ENCODE data around the gene CMBL.
"Not testable (repeated sequence)": the region's sequence is repeated elsewhere in the genome, so short reads cannot be mapped to it uniquely, and the experiment has no call there.

CMBL gene

DNA sequence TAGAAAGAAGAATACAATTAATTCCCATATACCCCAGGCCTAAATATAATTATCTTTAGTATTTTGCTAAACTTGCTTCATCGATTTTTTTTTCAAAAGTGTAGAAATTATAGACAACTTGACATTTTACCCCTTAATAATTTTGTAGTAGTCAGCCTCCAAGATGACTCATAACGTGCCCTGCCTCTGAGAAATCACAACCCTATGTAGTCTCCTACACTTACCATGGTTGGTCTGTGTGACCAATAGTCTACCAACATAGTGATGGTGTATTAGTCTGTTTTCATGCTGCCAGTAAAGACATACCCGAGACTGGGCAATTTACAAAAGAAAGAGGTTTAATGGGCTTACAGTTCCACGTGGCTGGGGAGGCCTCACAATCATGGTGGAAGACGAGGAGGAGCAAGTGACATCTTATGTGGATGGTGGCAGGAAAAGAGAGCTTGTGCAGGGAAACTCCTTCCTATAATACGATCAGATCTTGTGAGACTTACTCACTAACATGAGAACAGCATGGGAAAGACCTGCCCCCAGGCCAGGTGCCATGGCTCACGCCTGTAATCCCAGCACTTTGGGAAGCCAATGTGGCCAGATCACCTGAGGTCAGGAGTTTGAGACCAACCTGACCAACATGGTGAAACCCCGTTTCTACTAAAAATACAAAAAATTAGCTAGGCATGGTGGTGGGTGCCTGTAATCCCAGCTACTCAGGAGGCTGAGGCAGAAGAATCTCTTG is 3.3 kb upstream of the CMBL start:
- in situ Hi-C loops (cut with MboI; ENCODE audit: low sequenced_read_pairs), result not testable (repeated sequence)

DNA sequence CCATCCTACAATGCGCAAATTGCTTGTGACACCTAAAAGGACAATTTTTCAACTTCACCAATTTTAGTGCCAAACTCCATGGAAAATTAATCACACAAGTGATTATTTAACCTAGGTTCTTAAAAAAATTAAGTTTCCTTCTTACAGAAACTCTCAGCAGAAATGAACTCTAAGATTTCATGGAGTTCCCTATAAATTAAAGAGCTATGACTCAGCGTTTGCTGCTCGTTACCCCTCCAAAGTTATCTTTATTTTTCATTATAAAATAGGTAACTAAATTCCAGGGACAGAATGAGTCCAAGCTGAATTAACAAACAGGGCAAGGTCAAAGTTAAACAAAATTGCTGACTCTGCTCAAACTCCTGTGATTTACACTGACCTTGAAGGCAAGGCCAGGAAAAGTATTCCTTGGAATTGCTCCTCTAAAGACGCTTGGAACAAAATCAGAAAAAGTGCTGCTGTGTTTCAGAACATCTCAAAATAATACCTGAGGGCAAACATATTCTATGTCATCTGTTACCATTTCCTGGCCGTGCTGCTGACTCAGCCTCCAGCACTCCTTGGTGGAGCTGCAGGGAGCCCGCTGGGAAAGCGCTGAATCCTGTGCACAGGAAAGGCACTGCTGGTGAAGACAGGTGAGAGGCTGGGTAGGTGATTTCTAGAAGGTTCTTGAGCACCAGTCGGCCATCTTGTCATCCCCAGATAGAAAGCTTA is 2.5 kb upstream of the CMBL start:
- in situ Hi-C loops (cut with MboI; ENCODE audit: low sequenced_read_pairs), result no loop called here

DNA sequence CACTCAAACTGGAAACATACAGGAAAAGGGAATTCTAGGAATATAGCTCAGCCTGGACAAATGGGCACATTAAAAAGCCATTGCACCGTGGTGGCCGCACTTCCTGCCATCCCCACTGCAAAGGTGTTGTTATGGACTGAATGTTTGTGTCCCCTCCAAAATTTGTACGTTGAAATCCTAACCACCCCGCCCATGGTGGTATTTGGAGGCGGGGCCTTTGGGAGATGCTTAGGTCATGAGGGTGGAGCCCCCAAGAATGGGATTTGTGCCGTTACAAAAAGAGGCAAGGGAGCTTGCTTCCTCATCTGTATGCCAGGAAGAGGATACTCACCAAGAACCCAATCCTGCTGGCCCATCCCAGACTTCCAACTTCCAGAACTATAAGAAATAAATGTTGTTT is 1.1 kb upstream of the CMBL start:
- in situ Hi-C loops (cut with MboI; ENCODE audit: low sequenced_read_pairs), result no loop called here

DNA sequence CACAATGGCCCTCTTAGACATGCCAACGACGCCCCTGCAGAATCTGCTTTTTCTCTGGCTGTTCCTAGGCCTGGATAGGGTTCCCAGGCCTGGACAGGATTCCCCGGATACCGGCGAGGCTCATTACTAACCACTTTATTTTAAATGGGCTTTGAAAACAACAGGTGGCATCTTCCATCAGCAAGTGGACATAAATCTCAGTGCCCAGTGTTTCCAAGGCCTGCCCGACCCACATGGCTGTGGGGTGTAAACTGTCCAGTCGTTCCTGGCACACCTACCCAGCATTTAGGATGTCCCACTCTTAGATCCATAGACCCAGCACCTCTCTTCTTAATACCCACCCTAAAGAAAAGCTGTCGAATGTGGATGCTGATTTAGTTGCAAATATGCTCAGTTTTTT is 896 bp downstream of the CMBL start:
- in situ Hi-C loops (cut with MboI; ENCODE audit: low sequenced_read_pairs), result no loop called here

DNA sequence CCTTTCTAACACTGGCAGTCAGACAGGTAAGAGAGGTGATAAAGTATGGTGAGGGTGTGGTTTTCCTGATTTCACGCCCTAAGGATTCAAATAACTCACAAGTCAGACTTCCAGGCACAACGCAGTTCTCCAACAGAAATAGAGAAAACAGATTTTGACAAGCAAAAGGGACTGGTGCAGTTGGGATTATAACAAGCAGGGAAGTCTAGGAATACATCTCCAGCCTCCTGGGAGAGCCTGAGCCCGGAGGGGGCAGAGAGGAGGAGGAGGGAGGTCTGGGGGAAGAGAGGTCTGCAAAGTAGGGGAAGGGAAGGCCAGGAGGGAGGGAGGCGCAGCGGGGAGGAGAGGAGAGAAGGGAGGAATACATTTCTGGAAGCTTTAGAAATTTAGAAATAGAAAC is 1.6 kb downstream of the CMBL start:
- in situ Hi-C loops (cut with MboI; ENCODE audit: low sequenced_read_pairs), result no loop called here

DNA sequence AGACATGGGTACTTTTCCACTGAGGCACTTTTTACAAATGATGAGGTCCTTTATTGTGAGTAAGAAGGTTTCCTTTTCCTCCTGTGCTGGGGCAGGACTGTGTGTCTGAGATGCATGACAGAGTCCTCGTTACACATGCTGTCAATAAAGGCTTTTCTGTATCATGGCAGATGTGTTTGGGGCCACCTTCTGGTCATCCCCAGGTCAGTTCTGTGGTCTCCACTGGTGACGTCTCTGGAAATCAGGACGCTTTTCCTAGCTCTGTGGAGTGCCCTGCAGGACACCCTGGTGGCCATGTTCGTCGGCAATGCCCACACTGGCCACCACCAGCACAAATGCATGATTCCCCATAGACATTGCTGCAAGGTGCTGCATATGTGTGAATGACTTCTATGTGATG is 2.8 kb downstream of the CMBL start:
- in situ Hi-C loops (cut with MboI; ENCODE audit: low sequenced_read_pairs), result no loop called here

DNA sequence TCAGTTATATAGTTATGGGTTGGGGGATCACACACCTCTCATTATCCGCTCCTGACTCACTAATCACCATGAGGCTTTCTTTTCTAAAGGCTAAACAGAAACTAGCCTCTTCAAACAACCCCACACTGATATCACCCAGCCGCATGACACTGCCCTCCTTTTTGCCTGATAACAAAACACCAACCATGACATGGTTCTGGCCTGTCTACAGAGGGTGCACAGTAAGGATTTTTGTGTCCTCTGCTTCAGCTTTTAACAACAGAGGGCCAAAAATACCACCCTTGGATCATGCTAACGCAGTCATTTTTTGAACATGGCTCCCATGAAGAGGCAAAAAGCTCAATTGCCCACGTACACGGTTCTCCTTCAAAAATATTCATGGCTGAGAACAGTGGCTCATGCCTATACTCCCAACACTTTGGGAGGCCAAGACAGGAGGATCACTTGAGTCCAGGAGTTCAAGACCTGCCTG is 4.0 kb downstream of the CMBL start:
- in situ Hi-C loops (cut with MboI; ENCODE audit: low sequenced_read_pairs), result no loop called here

DNA sequence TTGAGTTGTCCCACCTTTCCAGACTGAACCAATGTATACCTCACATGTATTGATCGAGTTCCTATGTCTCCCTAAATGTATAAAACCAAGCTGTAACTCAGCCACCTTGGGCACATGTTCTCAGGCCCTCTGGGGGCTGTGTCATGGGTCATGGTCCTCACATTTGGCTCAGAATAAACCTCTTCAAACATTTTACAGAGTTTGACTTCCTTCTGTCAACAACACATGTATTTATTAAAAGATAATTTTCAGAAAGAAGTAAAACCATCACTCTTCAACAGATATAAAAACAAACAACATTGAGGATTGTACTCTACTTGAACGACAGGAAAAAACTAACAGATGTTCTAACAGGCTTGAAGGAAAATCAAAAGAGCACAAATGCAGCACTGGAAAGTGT is 4.5 kb downstream of the CMBL start:
- in situ Hi-C loops (cut with MboI; ENCODE audit: low sequenced_read_pairs), result no loop called here

DNA sequence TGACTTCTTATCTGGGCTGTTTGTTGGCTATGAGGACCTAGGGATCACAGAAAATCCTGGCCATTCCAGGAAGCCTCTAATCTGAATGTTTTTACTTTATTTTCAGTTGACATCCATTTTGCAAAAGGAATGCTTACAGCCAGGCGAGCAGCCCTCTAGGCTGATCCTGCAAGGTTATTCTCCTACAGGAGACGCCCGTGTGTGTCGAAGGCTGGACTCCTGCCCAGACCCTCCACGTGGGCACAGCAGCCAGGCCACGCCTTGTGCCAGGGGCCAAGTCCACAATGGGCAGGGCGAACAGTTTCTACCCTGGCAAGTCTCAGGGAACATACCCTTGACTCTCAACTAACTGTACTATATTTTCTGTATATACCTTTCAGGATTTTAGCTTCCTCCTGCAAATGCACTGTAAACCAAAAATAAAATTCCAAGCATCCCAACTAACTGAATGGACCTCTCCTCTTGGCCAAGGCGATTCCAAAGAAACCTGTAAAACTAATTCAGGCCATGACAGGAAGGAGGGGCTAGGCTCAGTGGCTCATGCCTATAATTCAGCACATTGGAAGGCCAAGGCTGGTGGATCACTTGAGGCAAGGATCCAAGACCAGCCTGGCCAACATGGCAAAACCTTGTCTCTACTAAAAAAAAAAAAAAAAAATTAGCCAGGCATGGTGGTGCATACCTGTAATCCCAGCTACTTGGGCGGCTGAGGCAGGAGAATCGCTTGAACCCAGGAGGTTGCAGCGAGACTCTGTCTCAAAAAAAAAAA is 5.7 kb downstream of the CMBL start:
- in situ Hi-C loops (cut with MboI; ENCODE audit: low sequenced_read_pairs), result no loop called here

DNA sequence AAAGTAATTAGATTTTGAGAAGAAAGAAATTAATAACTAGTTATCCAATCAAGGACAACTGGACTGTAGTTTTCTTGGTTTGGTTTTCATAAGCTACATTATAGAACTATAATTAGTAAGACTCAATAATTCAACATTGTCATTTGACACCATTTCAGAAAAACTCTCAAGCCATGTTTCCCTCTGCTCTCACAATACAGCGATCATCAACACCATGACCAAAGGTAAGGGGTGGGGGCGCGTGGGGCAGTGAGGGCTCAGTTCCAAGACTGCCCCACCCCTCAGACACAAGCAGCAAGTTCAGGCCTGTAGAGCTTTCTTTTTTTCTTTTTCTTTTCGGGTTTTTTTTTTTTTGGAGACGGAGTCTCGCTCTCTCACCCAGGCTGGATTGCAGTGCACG is 6.4 kb downstream of the CMBL start:
- in situ Hi-C loops (cut with MboI; ENCODE audit: low sequenced_read_pairs), result no loop called here

DNA sequence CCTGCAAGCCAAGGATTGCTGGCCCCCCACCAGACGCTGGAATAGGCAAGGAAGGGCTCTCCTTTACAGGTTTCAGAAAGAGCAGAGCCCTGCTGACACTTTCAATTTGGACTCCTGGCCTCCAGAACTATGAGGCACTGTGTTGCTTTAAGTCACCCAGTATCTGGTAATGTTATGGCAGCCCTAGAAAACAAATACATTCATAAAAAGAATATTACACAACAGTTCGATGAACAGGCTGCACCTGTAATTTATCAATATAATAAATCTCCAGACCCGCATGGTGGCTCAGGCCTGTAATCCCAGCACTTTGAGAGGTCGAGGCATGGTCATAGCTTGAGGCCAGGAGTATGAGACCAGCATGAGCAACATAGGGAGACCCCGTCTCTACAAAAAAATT is 7.5 kb downstream of the CMBL start:
- in situ Hi-C loops (cut with MboI; ENCODE audit: low sequenced_read_pairs), result no loop called here

DNA sequence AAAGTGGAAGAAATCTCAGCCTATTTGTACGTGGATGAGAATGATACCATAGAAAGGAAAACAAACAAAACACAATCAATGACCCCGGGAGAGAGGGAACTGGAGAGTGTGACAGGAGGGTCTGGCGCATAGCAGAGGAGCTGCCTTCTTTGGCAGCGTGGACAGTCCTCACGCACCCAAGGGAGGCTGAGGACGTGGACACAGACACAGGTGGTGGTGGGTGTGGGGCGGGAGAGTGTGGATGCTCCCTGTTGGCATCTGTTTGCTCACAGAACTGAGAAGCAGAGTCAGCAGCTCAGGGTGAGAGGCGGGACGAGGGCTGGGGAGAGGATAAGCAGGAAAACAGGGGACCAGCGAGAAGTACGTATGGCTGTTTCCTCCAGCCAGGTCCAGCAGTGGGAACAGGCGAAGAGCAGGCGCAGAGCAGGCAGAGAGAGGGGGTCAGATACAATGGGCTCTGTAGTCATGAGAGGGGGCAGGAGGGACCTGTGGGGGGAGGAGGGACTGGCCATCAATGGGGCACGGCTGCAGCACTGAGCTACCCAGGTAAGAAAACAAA is 10.0 kb downstream of the CMBL start:
- in situ Hi-C loops (cut with MboI; ENCODE audit: low sequenced_read_pairs), result no loop called here

DNA sequence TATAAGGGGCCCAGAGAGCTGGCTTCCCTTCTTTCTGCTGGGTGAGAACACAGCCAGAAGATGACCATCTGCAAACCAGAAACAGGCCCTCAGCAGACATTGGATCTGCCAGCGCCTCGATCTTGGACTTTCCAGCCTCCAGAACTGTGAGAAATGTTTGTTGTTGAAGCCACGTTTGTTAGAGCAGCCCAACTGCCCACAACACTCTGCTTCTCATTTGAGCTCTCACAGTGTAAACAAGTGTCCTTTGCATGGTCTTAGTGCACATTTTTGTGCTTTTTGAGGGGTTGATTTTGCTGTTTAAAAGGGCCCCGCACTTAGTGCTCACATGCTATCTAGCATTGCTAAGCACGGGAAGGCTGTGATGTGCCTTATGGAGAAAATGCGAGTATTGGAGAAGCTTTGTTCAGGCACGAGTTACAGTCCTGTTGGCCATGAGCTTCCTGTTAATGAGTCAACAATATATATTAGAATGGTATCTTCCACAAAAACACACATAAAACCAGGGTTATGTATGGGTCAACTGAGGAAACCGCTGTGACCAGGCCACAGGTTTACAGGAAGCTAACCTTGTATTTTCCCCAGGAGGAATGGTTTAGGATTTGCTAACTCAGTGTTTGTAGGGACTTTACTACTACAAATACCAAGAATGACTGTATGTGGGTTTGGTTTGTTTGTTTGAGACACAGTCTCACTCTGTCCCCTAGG is 11.9 kb downstream of the CMBL start:
- in situ Hi-C loops (cut with MboI; ENCODE audit: low sequenced_read_pairs), result no loop called here

DNA sequence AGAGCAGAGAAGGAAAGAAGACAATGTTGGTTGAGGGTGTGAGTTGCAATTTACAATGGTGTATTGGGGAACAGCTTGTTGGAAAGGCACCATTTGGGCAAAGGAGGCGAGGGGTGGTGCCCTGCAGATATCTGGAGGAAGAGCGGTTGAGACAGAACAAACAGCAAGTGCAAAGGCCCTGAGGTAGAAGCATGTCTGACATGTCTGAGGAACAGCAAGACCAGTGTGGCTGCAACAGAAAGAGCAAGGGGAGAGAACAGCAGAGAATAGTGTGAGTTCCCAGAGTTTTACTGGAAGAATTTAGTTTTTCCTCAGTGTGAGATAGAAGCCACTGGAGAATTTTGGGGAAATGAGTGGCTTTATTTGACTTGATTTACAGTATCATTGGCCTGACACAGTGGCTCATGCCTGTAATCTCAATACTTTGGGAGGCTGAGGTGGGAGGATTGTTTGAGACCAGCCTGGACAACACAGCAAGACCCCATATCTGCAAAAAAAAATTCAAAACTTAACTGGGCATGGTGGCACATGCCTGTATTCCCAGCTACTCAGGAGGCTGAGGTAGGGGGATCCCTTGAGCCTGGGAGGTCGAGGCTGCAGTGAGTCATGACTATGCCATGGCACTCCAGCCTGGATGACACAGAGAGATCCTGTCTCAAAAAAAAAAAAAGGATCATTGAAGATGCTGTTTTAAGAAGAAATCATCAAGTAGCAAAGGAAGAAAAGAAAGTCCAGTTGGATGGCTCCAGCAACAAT is 13.6 kb downstream of the CMBL start:
- in situ Hi-C loops (cut with MboI; ENCODE audit: low sequenced_read_pairs), result no loop called here

DNA sequence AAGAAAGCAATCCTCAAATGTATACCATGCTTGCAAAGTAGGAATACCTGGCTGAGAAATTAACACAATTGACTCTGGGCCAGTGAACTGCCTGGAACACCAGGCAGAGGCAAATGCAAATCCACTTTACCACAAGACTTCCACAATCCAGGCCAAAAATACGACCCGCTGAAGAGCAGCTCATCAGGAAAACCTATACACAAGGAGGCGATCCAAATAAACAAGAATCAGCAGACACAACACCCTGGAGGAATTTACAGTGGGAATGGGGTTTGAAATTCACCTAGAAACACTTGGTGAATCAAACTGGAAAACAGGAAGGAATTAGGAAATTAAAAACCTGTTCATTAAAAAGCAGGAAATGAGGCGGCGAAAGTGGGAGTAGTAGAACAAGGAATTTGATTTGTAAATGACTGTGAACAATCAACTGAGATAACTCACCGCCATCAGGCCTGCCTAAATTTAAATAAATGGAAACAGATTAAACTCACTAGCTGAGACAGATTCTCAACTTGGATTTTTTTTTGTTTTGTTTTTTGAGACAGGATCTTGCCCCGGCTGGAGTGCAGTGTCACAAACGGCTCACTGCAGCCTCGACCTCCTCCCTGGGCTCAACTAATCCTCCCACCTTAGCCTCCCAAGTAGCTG is 15.9 kb downstream of the CMBL start:
- in situ Hi-C loops (cut with MboI; ENCODE audit: low sequenced_read_pairs), result no loop called here

DNA sequence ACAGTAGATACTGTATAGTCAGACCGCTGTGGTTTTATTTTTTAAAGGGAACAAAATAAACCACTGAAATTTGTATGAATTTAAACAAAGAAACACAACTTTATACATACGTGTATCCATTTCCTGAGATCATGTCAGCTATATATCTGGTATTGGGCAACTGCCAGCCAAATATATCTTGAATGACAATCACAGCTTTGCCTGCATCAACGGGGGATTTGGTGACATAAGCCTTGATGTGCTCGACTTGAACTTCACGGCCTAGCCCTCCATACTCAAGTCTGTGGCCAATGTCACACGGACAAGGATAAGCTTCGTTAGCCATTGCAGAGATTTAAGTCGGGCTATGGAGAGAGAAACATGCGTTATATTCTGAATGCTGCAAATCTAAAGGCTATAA is 17.3 kb downstream of the CMBL start:
- in situ Hi-C loops (cut with MboI; ENCODE audit: low sequenced_read_pairs), result no loop called here

DNA sequence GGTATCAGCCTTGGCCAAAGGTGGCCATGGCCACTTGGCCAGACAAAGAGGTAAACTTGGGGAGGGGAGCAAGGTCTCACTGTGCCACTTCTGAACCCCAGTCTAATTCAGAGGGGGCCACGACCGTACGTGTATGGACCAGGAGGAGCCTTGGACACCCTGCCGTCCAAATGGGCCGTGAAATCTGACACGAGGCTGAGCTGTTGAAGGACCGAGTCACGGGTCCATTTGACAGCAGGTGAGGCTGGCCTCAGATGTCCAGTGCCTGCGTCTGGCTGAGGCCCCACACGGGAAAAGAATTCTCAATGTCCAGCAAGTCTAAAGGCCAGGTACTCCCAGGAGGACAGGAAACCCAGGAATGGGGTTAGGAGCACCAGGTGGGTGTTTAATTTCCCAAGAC is 17.7 kb downstream of the CMBL start:
- in situ Hi-C loops (cut with MboI; ENCODE audit: low sequenced_read_pairs), result no loop called here

DNA sequence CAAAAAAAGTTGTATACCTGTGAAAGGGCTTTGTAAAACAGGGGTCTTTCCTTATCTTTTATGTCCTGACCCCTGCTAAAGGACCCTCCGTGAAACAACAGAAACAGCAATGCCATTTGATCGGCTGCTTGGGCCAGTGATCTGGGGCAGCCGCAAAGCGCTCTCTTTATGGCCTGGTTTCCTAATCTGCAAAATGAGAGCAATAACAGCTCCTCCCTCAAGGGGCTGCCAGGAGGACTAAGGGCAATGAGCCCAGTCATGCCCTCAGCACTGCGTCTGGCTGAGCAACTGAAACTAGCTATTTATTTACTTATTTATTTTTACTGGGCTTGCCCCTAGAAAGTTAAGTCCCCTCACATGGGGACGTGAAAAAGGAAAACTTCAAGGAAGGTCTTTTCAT is 18.3 kb downstream of the CMBL start:
- in situ Hi-C loops (cut with MboI; ENCODE audit: low sequenced_read_pairs), result no loop called here

DNA sequence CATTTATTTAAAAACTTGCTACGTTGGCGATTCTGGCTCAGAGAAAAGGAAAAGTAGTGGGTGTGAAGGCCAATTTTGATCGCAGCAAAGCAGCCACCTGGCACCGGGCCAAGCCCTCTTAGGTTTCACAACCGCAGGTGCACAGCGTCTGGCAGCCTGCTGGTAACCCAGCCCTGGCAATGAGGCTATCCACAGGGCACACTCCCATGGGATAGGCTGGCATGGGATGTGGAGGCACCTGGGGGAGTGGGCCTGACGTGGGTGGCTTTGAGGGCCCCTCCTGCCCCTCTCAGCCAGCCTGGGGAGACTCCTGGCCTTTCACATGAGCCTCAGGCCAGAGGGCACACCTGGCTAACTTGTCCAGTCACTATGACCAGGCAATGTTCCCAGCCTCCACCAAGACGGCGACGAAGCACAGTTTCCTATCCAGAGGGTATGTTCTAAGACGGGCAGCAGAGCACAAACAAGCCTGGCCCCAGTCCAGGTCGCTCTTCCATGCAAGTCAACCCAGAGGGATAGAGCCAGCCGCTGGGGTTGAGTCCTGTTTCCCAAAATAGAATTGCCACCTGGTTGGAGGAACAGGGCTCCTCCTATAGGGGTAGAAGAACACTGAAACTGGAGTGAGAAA is 19.0 kb downstream of the CMBL start:
- in situ Hi-C loops (cut with MboI; ENCODE audit: low sequenced_read_pairs), result no loop called here

All from hTERT RPE-1 (cell line).